Pancreas (tissue), 10 donors: ENCODE data around the gene VEGFD. TPM values are rescaled to one million over a fixed set of nuclear protein-coding genes. Genes with fewer than 3 reads are reported as not detected.
"Not testable (repeated sequence)": the region's sequence is repeated elsewhere in the genome, so short reads cannot be mapped to it uniquely, and the experiment has no call there.

Source experiments
- ATAC-seq, 4 donors: fragments of 200-7000 bp; cut with Tn5 transposase; one replicate each; pipeline versions ENCODE4 v1.8.0 to v1.9.1; 2020; ENCODE audit warnings: mild to moderate bottlenecking in 4 of 4, moderate library complexity in 4 of 4
- DNase-seq, 6 donors: peaks; one replicate each; pipeline ENCODE4 v3.0.0-alpha.2; 2020
- FAIRE-seq: peaks from 2 replicates; lab custom pipeline; 2012; peaks lifted over from hg19 to GRCh38; lab: Jason Lieb, UNC
- H3K27ac ChIP-seq, 4 donors: fragments of 200-600 bp; sonication (generic); 1 replicate in 3 of 4; 2 replicates in 1 of 4; pipeline versions ENCODE4 v1.5.0 to v1.8.0; 2020
- H3K27me3 ChIP-seq, 4 donors: fragments of 200-600 bp; one replicate each; pipeline ENCODE4 v1.8.0; 2021
- H3K36me3 ChIP-seq, 3 donors: fragments of 200-600 bp; sonication (generic) in 1 of 3; one replicate each; pipeline versions ENCODE4 v1.5.0 to v1.8.0; 2020 to 2021
- H3K4me1 ChIP-seq, 3 donors: fragments of 200-600 bp; one replicate each; pipeline ENCODE4 v1.8.0; 2021
- H3K4me3 ChIP-seq, 4 donors: fragments of 200-600 bp; sonication (generic) in 2 of 4; one replicate each; pipeline versions ENCODE4 v1.5.0 to v1.8.0; 2020 to 2021
- H3K9me3 ChIP-seq, 4 donors: fragments of 200-600 bp; one replicate each; pipeline ENCODE4 v1.8.0; 2021
- CTCF ChIP-seq, 4 donors: fragments of 200-600 bp; sonication (generic) in 3 of 4; IDR thresholded peaks; one replicate each; pipeline versions ENCODE4 v1.5.0 to v1.8.0; 2021; ENCODE audit warnings: antibody characterized with exemption in 4 of 4
- WGBS, 2 donors: extraction: QIAGEN DNeasy Blood & Tissue Kit; methylation state at CpG; one replicate each; pipeline ENCODE4 v1.1.7; 2013; 5-methylcytosine and 5-hydroxymethylcytosine counted together
- intact Hi-C, 3 donors: fragments of 100-400 bp; cut with DNase I; formaldehyde crosslinking; loops; one replicate each; pipeline versions ENCODE4 v1.11.1 to v1.14.2; 2022
- polyA plus RNA-seq, 2 donors: library from polyadenylated mRNA; stranded (reverse); fragments of 200-250 nt; gene quantifications; one replicate each; pipeline ENCODE4 v1.2.3, GENCODE V29; 2013
- total RNA-seq, 6 donors: library from RNA; stranded (reverse); fragmentation: NEBNext Ultra II Directional in 4 of 6; extraction: Animal tissue kit (Norgen Biotek cat#: 25700) in 4 of 6; gene quantifications; one replicate each; pipeline versions ENCODE4 v1.2.1 to v1.2.4, GENCODE V29; 2021 to 2023
- donor health status: healthy with polysubstance abuse.
- donor health status: DM: no; HTN: no; CAD: no; lungs with moderate emphysema.
- donor health status: DM: no; HTN: no; CAD: no.
- donor health status: control.
- donor health status: control.
- donor health status: Bipolar disorder and iron deficiency.
- donor health status: DM: yes; HTN: yes; CAD: no.
- donor health status: DM: no; HTN: no; CAD: no.
- donor health status: DM: no; HTN: no; CAD: no.
- donor health status: DM: yes; HTN: yes; CAD: no.

VEGFD gene
- total and polyA plus RNA-seq, 8 donors, result 0.19 to 1.3 (median 0.49) TPM; not detected in 1

GRCh38 chrX:15310117-15310516 lies 74.1 kb downstream of the VEGFD start:
- peaks cover 0 to 10% (median 0%) of the 10 kb centered on the region in 4 donors for H3K27me3 ChIP-seq
- peak; percentile 87 to 93 (median 90) for ATAC-seq
- H3K36me3 ChIP-seq, result no peaks in the 10 kb centered on the region
- H3K4me1 ChIP-seq, result peaks cover 0 to 10% (median 9%) of the 10 kb centered on the region in 3 donors
- H3K27ac ChIP-seq, result peak overlapping the region in 2 of 4 donors; percentile 70 to 71
- intact Hi-C loops, result no loop called here
- no peak overlapping the region for H3K4me3 ChIP-seq
- FAIRE-seq, result no peak
- no peaks in the 10 kb centered on the region for H3K9me3 ChIP-seq
- DNase-seq, result peak in 3 of 6 donors; percentile 31 to 71 (median 52)
- no peak for TF ChIP-seq CTCF (IDR thresholded peaks at IDR 0.05)
- WGBS, 2 donors, result 0 to 12% methylated on average over 3 of the region's 3 CpGs

GRCh38 chrX:15305899-15306298 lies 78.3 kb downstream of the VEGFD start:
- H3K9me3 ChIP-seq, H3K36me3 ChIP-seq, FAIRE-seq, H3K27ac ChIP-seq, H3K4me3 ChIP-seq, intact Hi-C loops, ATAC-seq, DNase-seq, H3K27me3 ChIP-seq: not testable (repeated sequence)
- WGBS, 2 donors, result 69 to 83% methylated on average over 3 of the region's 3 CpGs
- H3K4me1 ChIP-seq, result peaks cover 0 to 16% (median 13%) of the 10 kb centered on the region in 3 donors

GRCh38 chrX:15301924-15302323 lies 82.3 kb downstream of the VEGFD start:
- TF ChIP-seq CTCF (IDR thresholded peaks at IDR 0.05), result no peak
- Histone ChIP-seq H3K4me3 (no peak overlapping the region), H3K9me3 (no peaks in the 10 kb centered on the region), H3K36me3 (no peaks in the 10 kb centered on the region), H3K27me3 (no peaks in the 10 kb centered on the region), H3K4me1 (peaks cover 7 to 21% (median 19%) of the 10 kb centered on the region in 3 donors), H3K27ac (peak overlapping the region in 3 of 4 donors; percentile 7 to 71 (median 56))
- 35 to 36% methylated on average over 4 of the region's 4 CpGs for WGBS, 2 donors
- no peak for FAIRE-seq
- peak; percentile 75 to 84 (median 79) for ATAC-seq
- intact Hi-C loops, result no loop called here
- peak in 5 of 6 donors; percentile 64 to 78 (median 73) for DNase-seq

- no peaks in the 10 kb centered on the region for H3K36me3 ChIP-seq
- DNase-seq, result no peak
- H3K9me3 ChIP-seq, result no peaks in the 10 kb centered on the region
- FAIRE-seq, result peak; percentile 95
- H3K4me3 ChIP-seq, result no peak overlapping the region
- peak in 2 of 4 donors; percentile 33 to 35 for TF ChIP-seq CTCF (IDR thresholded peaks at IDR 0.05)
- intact Hi-C loops, result no loop called here
- peaks cover 0 to 2% (median 0%) of the 10 kb centered on the region in 4 donors for H3K27me3 ChIP-seq
- H3K27ac ChIP-seq, result peak overlapping the region in 3 of 4 donors; percentile 46 to 71 (median 56)
- 12 to 17% methylated on average over 4 of the region's 4 CpGs for WGBS, 2 donors
- ATAC-seq, result peak; percentile 68 to 82 (median 74)
- peaks cover 7 to 21% (median 19%) of the 10 kb centered on the region in 3 donors for H3K4me1 ChIP-seq
These were observed 84.0 kb downstream of the VEGFD start for GRCh38 chrX:15299941-15300851.

- no peak for TF ChIP-seq CTCF (IDR thresholded peaks at IDR 0.05)
- Histone ChIP-seq H3K4me3 (no peak overlapping the region), H3K27me3 (peaks cover 0 to 7% (median 0%) of the 10 kb centered on the region in 4 donors), H3K36me3 (no peaks in the 10 kb centered on the region), H3K9me3 (no peaks in the 10 kb centered on the region), H3K27ac (peak overlapping the region in 3 of 4 donors; percentile 28 to 71 (median 56)), H3K4me1 (peaks cover 7 to 21% (median 19%) of the 10 kb centered on the region in 3 donors)
- DNase-seq, result no peak
- WGBS, 2 donors, result 59 to 71% methylated on average over 3 of the region's 3 CpGs
- no peak for FAIRE-seq
- peak in 3 of 4 donors; percentile 19 to 31 (median 25) for ATAC-seq
- intact Hi-C loops, result no loop called here
These were observed 85.4 kb downstream of the VEGFD start for GRCh38 chrX:15298780-15299179.
